HFFc6 (cell line): ENCODE measurements around the gene CCDC187. TPM values are rescaled to one million over a fixed set of nuclear protein-coding genes. Genes with fewer than 3 reads are reported as not detected.

Source experiments
- DNase-seq: peaks from one replicate; pipeline ENCODE4 v3.0.0-alpha.2; 2018
- H3K27ac Mint-ChIP-seq: 2 replicates; pipeline ENCODE4 v1.8.0; 2020; ENCODE audit warnings: mild to moderate bottlenecking, mixed read lengths
- H3K27me3 Mint-ChIP-seq: 2 replicates; pipeline ENCODE4 v1.8.0; 2021; ENCODE audit warnings: mild to moderate bottlenecking, moderate library complexity, mixed read lengths; ENCODE audit not compliant: insufficient read depth
- H3K36me3 Mint-ChIP-seq: 2 replicates; pipeline ENCODE4 v1.8.0; 2021; ENCODE audit warnings: low read depth, mixed read lengths
- H3K4me1 Mint-ChIP-seq: 2 replicates; pipeline ENCODE4 v1.8.0; 2020; ENCODE audit warnings: low read depth, mixed read lengths
- H3K4me3 Mint-ChIP-seq: 2 replicates; pipeline ENCODE4 v1.8.0; 2020; ENCODE audit warnings: mild to moderate bottlenecking, moderate library complexity, mixed read lengths
- H3K9me3 Mint-ChIP-seq: 2 replicates; pipeline ENCODE4 v1.8.0; 2020; ENCODE audit warnings: mild to moderate bottlenecking, mixed read lengths
- CTCF ChIP-seq: fragments of 200-600 bp; sonication (generic); IDR thresholded peaks from 2 replicates; pipeline ENCODE4 v1.5.0; 2021; ENCODE audit warnings: antibody characterized with exemption, mild to moderate bottlenecking
- total RNA-seq, 6 experiments: library from RNA; stranded (reverse); fragmentation: NEBNext Ultra II Directional; extraction: Animal tissue kit (Norgen Biotek cat#: 25700); gene quantifications; 2 replicates in 1 of 6; 3 replicates in 5 of 6; pipeline ENCODE4 v1.2.3, GENCODE V29; 2021

Gene CCDC187
- total RNA-seq, 6 experiments from 2014 or later, result not detected

GRCh38 chr9:136295055-136295454 lies 8.8 kb downstream of the CCDC187 start:
- H3K9me3 Mint-ChIP-seq, result no peaks in the 10 kb centered on the region
- no peak for TF ChIP-seq CTCF
- no peaks in the 10 kb centered on the region for H3K4me1 Mint-ChIP-seq
- H3K27ac Mint-ChIP-seq, result no peak overlapping the region
- H3K27me3 Mint-ChIP-seq, result peaks cover 4% of the 10 kb centered on the region
- no peaks in the 10 kb centered on the region for H3K36me3 Mint-ChIP-seq
- no peak for DNase-seq
- no peak overlapping the region for H3K4me3 Mint-ChIP-seq

- Mint-ChIP-seq H3K4me3 (no peak overlapping the region), H3K36me3 (no peaks in the 10 kb centered on the region), H3K27me3 (peaks cover 4% of the 10 kb centered on the region), H3K27ac (no peak overlapping the region), H3K4me1 (no peaks in the 10 kb centered on the region), H3K9me3 (no peaks in the 10 kb centered on the region)
- TF ChIP-seq CTCF, result no peak
- no peak for DNase-seq
Observed at GRCh38 chr9:136294437-136294836, 9.5 kb downstream of the CCDC187 start.

DNA sequence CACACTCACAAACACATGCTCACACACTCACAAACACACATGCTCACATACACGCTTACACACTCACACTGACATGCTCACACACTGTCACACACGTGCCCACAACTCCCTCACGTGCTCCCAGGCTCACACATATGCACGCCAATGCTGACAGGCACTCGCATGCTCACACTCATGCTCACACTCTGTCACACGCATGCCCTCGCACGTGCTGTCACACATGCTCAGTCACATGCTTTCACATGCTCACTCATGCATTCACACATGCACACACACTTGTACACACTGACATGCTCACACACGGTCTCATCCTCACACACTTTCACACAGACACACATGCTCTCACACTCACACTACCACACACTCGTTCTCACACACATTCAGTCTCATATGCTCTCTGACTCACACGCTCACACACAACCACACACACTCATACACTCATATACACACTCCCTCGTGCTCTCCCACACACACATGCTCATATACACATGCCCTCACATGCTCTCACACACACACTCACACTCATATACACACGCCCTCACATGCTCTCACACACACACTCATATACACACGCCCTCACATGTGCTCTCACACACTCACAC lies 10.3 kb downstream of the CCDC187 start:
- no peaks in the 10 kb centered on the region for H3K9me3 Mint-ChIP-seq
- no peak for DNase-seq
- H3K4me3 Mint-ChIP-seq, result no peak overlapping the region
- no peak for TF ChIP-seq CTCF
- H3K4me1 Mint-ChIP-seq, result no peaks in the 10 kb centered on the region
- no peak overlapping the region for H3K27ac Mint-ChIP-seq
- H3K27me3 Mint-ChIP-seq, result peaks cover 2% of the 10 kb centered on the region
- no peaks in the 10 kb centered on the region for H3K36me3 Mint-ChIP-seq

DNA sequence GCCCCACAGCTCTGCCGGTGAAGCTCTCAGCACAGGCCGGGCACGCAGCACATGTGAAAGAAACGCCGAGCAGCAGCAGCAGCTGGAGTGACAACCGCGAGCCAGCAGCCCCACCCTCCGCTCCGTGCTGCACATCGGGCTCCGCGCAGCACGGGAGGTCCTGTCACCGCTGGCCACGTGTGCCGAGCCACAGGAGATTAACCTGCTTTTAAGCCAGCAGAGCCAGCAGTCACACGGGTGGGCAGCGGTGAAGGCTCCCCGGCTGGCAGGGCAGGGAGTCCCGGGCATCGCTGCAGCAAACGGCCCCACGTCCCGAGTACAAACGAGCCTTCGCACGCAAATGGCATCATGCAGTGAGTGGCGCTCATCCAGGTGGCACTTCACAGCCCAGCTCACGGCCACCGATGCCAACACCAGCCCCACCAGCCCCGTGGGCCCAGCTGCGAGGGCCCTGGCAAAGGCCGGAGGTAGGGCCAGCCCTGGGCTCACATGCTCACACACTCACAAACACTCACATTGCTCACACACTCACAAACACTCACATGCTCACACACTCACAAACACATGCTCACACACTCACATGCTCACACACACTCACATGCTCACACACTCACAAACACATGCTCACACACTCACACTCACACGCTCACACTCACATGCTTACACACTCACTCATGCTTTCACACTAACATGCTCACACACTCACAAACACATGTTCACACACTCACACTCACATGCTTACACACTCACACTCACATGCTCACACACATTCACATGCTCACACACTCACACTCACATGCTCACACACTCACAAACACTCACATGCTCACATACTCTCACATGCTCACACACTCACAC lies 11.1 kb downstream of the CCDC187 start:
- Mint-ChIP-seq H3K27me3 (peaks cover 2% of the 10 kb centered on the region), H3K9me3 (no peaks in the 10 kb centered on the region)

DNA sequence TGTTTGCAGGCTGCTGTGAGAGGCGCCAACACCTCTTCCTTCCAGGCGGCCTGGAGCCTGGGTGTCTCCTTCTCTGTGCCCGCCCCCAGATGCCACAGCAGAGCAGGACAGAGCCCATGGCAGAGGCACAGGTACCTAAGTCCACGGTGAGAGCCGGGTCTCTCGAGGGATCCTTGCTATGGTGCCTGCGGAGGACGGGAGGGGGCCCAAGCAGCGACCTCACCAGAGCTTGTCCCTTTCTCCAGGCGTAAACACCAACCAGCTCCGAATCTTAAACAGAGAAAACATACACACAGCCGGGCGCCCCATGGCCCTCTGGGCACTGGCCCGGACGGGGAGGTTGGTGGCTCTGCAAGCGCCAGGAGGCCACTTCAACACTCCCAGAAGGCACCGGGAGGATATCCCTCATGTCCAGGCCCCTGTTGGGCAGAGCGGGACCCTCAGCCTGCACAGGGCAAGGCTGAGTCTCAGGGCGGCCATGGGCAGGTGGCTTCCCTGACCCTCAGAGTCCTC lies 11.8 kb downstream of the CCDC187 start:
- DNase-seq, result no peak
- TF ChIP-seq CTCF, result no peak
- Mint-ChIP-seq H3K9me3 (no peaks in the 10 kb centered on the region), H3K4me1 (no peaks in the 10 kb centered on the region), H3K36me3 (no peaks in the 10 kb centered on the region), H3K27me3 (peaks cover 7% of the 10 kb centered on the region), H3K4me3 (no peak overlapping the region), H3K27ac (no peak overlapping the region)

More for the DNA sequence above, 11.1 kb downstream of the CCDC187 start:
- Mint-ChIP-seq H3K27ac (no peak overlapping the region), H3K4me1 (no peaks in the 10 kb centered on the region), H3K36me3 (no peaks in the 10 kb centered on the region), H3K4me3 (no peak overlapping the region)
- DNase-seq, result no peak
- no peak for TF ChIP-seq CTCF
